Fibroblast of skin of left quadriceps (primary cell): ENCODE data around the gene NRXN2.
"Not testable (repeated sequence)": the region's sequence is repeated elsewhere in the genome, so short reads cannot be mapped to it uniquely, and the experiment has no call there.

Experiments
- DNase-seq, 2 experiments: peaks; one replicate each; pipeline ENCODE4 v3.0.0-alpha.2; 2013; ENCODE audit warnings: low read depth in 2 of 2

The NRXN2 gene

GRCh38 chr11:64674774-64675173, 48.2 kb downstream of the NRXN2 start:
- no peak for DNase-seq

DNA sequence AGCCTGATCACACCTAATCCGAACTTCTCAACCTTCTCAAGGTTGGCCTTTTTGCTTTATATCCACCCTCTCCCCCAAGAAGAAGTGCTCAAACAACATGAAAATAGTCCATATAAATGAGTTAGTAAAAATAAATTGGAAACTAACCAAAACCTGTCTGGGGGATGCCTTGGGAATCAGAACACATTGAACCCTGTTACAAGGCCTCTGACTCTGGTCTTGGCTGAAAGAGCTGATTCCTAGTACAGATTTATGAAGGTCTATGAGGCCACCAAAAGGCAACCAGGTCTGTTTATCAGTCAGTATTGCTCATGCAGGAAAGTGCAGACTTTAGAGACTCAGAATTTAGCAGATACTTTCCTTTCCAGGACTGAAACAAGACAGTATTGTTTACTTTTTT, 49.7 kb downstream of the NRXN2 start:
- no peak for DNase-seq

GRCh38 chr11:64672875-64673274, 50.1 kb downstream of the NRXN2 start:
- no peak for DNase-seq

DNA sequence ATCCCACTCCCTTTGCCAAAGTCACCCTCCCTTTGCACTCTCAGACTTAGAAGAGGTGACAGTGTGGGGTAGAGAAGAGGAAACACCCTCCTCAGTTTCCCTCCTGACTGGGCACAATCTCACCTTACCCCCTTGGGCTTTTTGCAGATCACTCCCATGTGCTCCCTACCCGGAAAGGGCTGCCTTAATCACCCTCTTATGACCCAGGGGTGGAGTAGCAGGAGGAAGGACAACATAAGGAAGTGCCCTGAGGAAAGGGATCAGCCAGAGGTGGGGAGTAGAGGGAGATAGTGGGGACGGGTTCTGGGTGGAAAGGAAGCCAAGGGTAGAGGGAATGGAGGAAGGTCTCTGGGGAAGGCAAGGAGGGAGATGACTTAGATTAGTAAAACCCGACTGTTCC, 52.0 kb downstream of the NRXN2 start:
- DNase-seq = no peak

- DNase-seq = no peak
Observed at GRCh38 chr11:64667154-64667745, 55.7 kb downstream of the NRXN2 start.

GRCh38 chr11:64665411-64665821, 57.6 kb downstream of the NRXN2 start:
- DNase-seq = no peak

DNA sequence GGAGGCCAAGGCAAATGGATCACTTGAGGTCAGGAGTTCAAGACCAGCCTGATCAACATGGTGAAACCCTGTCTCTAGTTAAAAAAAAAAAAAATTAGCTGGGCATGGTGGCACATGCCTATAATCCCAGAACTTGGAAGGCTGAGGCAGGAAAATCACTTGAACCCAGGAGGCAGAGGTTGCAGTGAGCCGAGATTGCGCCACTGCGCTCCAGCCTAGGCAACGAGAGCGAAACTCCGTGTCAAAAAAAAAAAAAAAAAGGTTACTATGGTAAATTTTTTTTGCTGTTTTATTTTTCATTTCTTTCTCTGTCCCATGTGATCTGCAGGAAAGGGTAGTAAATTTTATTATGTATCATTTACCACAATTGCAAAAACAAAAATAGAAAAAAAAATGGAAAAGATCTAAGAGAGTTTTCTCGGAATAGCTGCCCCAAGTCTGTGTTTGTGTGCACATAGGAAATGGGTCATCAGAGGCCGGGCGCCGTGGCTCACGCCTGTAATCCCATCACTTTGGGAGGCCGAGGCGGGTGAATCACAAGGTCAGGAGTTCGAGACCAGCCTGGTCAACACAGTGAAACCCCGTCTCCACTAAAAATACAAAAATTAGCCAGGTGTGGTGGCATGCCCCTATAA, 58.6 kb downstream of the NRXN2 start:
- not testable (repeated sequence) for DNase-seq

- no peak for DNase-seq
Observed at GRCh38 chr11:64663656-64664055, 59.3 kb downstream of the NRXN2 start.

DNA sequence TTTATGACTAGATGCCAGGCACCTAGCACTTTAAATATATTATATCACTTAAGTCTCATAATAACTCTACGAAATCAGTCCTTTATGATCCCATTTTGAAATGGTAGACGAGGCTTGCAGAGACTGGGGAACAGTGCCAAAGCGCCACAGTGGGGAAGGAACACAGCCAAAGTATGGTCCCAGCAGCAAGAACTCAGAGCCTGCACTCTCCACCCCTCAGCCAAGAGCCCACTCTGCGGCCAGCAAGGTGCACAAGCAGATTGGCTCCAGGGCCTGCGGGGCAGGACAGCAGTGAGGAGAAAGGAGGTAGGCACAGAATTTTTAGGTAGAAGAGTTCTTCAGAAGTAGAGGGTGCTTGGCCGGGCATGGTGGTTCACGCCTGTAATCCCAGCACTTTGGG, 61.4 kb downstream of the NRXN2 start:
- DNase-seq = no peak

GRCh38 chr11:64661146-64661545, 61.9 kb downstream of the NRXN2 start:
- DNase-seq = peak; percentile 49 to 57

- no peak for DNase-seq
Observed at GRCh38 chr11:64660706-64661105, 62.3 kb downstream of the NRXN2 start.

GRCh38 chr11:64660205-64660604, 62.8 kb downstream of the NRXN2 start:
- DNase-seq = no peak

DNA sequence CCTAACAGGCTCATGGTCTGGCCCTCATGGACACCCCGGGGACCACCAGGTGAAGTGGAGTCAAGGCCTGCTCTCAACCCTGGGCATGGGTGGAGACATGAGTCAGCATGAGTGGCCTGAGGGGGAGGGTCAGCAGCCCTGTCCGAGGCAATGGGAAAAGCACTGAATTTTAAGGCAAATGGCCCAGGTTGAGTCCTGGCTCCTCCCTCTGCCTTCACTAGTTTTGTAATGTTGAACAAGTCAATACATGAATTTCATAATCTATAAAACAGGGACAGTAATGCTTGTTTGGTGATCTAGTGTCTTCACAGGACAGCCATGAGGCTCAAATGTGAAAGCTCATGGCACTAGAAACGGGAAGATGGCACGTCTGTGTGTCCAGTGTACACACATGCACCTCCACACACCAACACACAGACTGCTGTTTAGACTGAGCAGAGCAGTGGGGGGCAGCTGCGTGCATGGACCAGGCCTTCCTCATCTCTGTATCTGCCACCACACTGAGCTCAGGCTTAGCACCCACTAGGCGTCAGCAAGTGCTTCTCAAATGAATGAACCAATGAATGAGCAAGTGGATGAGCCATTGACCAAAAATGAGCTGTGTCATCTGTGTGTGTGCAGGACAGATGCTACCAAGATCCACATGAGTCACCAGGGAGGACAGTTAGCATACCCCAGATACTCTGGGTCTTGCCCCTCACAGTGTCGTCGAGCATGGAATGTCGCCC, 63.4 kb downstream of the NRXN2 start:
- DNase-seq = peak; percentile 62 to 70

DNA sequence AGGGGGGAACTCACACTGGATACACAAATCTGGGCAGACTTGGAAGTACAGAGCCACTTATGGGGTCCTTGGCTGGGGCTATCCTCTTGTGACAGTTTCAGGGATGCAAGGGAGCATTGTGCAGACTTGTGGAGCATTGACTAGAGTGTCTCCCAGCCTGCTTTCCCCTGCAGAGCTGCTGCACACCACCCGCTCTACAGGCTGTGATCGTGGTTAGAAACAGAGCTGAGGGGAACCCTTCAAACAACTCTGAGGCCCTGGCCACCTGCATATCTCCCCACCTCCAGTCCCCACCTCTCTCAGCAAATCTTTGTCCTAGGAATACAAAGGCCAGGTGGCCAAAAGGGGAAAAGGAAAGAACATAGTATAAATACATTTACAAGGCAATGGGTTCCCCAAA, 64.7 kb downstream of the NRXN2 start:
- DNase-seq = no peak

DNA sequence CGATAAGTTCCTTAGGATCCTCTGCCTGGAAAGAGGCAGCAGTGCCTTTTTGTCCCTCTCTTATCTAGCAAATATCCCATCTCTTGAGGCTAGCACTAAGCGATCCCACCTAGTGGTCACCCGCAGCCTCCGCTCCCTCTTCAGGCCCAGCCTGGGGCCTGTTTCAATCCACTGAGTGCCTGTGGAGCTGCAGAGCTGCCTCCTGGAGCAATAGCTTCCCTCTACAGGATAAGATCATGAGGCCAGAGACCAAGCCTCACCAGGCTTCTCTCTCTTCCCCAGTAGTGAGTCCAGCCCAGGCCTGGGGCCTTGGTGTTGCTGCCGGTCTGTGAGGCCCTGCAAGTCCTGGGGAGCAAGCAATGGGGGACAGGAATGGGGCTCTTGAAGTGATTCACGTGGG, 66.1 kb downstream of the NRXN2 start:
- DNase-seq = no peak

DNA sequence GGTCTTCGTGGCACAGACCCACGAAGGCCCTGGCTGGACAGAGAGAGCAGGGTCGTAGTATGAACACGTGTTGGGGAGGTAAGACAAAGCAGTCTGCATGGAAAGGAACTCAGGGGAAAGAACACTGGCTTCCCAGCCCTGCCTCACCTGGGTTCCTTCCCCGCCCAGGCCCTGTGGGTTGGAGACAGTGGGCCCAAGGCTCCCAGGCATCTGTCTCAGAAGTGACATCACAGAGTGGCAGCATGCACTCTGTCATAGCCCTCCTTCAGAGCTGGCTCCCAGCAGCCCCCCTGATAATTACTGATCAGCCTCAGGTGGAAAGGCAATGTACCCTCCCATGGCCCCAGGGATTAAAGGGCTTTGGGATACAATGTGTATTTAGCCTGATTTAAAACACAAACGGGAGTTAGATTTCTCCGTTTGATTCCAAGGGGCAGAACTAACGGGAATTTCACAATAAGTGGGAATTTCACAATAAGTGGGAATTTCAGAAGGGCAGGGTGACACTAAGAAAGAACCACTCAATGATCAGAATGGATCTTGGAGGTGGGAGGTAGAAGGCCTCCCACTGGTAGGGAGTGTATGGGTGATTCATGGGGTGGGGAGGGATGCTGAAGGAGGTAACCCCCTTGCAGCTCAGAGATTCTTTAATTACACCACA, 66.9 kb downstream of the NRXN2 start:
- DNase-seq = peak in 1 of 2 experiments; percentile 14

GRCh38 chr11:64654958-64655541, 67.9 kb downstream of the NRXN2 start:
- DNase-seq = no peak

- DNase-seq = no peak
Observed at GRCh38 chr11:64654439-64654838, 68.6 kb downstream of the NRXN2 start.

DNA sequence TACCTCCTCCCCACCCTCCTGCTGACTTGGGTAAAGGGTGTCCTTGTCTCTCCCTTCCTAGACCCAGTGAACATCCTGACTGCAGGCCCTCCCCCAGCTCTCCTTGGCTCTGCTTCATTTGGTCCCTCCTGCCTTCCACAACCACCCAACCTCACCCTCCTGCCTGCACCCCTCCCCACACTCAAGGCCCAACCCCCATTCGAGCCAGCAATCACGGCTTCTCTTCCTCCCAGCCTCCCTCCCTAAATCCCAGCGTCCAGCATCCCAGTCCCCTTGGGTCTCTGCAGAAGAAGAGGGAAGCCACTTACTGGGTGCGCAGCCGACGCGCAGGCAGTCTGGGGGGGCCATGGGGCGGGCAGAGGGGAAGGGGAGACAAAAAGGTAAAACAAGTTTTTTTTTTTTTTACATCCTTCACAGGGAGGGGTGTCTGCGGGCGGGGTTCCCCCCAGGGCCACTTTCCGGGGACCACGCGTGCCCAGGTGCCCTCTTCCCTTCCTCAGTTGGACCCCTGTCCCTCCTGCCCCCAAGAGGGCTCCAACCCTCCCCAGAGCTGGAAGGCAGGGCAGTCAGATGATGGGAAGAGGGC, 69.5 kb downstream of the NRXN2 start:
- DNase-seq = no peak

- DNase-seq = peak; percentile 33 to 34
Observed at GRCh38 chr11:64652586-64653387, 70.2 kb downstream of the NRXN2 start.

- no peak for DNase-seq
Observed at GRCh38 chr11:64650923-64651523, 72.0 kb downstream of the NRXN2 start.
